Memory B cell (primary cell): Measurements from ENCODE around the gene CELF2.

Experiments used
- ATAC-seq: fragments of 150-1000 bp; cut with Tn5 transposase; 2 replicates; pipeline ENCODE4 v1.10.0; 2021; ENCODE audit warnings: low read depth, mild to moderate bottlenecking, moderate library complexity
- DNase-seq, 2 donors: peaks; one replicate each; pipeline ENCODE4 v3.0.0; 2022; ENCODE audit warnings: low spot score in 2 of 2
- H3K27ac Mint-ChIP-seq: one replicate; pipeline ENCODE4 v1.8.0; 2022; ENCODE audit warnings: mild to moderate bottlenecking, moderate library complexity, mixed read lengths
- H3K27me3 Mint-ChIP-seq: one replicate; pipeline ENCODE4 v1.8.0; 2022; ENCODE audit warnings: mixed read lengths
- H3K36me3 Mint-ChIP-seq: one replicate; pipeline ENCODE4 v1.8.0; 2022; ENCODE audit warnings: mild to moderate bottlenecking, mixed read lengths
- H3K4me1 Mint-ChIP-seq: one replicate; pipeline ENCODE4 v1.8.0; 2022; ENCODE audit warnings: mixed read lengths
- H3K4me3 Mint-ChIP-seq: one replicate; pipeline ENCODE4 v1.8.0; 2022; ENCODE audit warnings: mild to moderate bottlenecking, moderate library complexity, mixed read lengths
- H3K9me3 Mint-ChIP-seq: one replicate; pipeline ENCODE4 v1.8.0; 2022; ENCODE audit warnings: mixed read lengths

Gene CELF2

GRCh38 chr10:11142777-11143176, 125.1 kb downstream of the CELF2 start:
- Mint-ChIP-seq H3K36me3 (no peaks in the 10 kb centered on the region), H3K27me3 (no peaks in the 10 kb centered on the region), H3K27ac (peak overlapping the region; percentile 82), H3K4me3 (peak overlapping the region; percentile 7), H3K4me1 (peaks cover 49% of the 10 kb centered on the region), H3K9me3 (no peaks in the 10 kb centered on the region)
- ATAC-seq (no peak), DNase-seq (no peak)

GRCh38 chr10:11143242-11143641, 125.6 kb downstream of the CELF2 start:
- no peaks in the 10 kb centered on the region for H3K27me3 Mint-ChIP-seq
- ATAC-seq, result no peak
- peak overlapping the region; percentile 7 for H3K4me3 Mint-ChIP-seq
- no peaks in the 10 kb centered on the region for H3K36me3 Mint-ChIP-seq
- peak overlapping the region; percentile 82 for H3K27ac Mint-ChIP-seq
- H3K9me3 Mint-ChIP-seq, result no peaks in the 10 kb centered on the region
- peaks cover 53% of the 10 kb centered on the region for H3K4me1 Mint-ChIP-seq
- DNase-seq, result no peak

- no peaks in the 10 kb centered on the region for H3K36me3 Mint-ChIP-seq
- DNase-seq (no peak), ATAC-seq (peak; percentile 6)
- peaks cover 63% of the 10 kb centered on the region for H3K4me1 Mint-ChIP-seq
- peak overlapping the region; percentile 72 for H3K4me3 Mint-ChIP-seq
- H3K27ac Mint-ChIP-seq, result peak overlapping the region; percentile 90
- H3K27me3 Mint-ChIP-seq, result no peaks in the 10 kb centered on the region
- H3K9me3 Mint-ChIP-seq, result no peaks in the 10 kb centered on the region
These were observed 127.2 kb downstream of the CELF2 start for GRCh38 chr10:11144626-11145494.

DNA sequence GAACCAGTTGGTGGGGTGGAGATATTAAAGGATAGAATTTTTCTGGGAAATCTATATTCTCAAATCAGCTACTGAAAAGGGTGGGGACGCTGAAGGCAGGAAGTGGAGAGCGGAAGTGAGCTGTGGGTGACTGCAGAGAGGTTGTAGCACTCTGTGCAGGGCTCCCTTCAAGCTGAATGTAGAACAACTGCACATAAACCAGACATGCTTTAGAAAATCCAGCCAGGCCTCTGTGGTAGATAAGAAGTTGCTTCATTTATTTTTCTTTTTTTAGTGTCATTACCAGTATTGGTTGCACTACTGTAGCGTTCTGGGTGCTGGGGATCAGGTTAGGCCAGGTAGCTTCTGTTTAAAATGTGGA, 127.8 kb downstream of the CELF2 start:
- Mint-ChIP-seq H3K27me3 (no peaks in the 10 kb centered on the region), H3K4me1 (peaks cover 69% of the 10 kb centered on the region), H3K4me3 (peak overlapping the region; percentile 72), H3K9me3 (no peaks in the 10 kb centered on the region), H3K27ac (peak overlapping the region; percentile 90), H3K36me3 (no peaks in the 10 kb centered on the region)
- ATAC-seq (peak; percentile 83), DNase-seq (no peak)

DNA sequence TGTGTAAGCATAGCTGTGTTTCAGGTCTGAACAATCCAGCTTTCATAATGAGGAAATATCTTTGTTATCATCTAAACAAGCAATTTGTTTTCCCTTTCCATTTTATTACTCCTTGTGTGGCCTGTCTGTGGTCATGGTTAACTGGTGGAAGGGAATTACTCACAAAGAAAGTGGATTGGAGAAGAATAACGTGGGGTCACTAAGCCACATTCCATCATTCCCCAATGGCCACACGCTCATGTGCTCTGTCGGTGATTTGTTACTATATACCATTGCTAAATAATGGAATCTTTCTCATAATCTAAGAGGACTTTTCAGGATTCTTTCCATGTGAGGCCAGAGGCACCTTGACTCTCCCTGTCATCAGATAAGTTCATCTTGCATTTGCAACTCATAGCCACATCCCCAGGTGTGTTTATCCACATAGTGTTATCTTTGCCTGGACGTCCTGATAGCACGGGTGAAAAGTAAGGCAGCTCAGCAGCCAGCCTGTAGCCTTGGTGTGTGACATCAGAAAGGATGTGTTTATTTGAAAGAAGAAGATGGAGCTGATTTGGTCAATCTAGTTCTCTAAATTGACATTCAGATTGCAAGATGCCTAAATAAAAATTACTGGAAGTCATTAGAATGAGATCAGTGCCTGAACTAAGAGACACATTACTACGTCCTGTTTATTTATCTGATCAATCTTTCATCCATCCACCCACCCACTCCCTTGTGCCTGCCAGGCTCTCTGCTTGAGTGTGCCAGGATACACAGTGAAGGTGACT, 128.9 kb downstream of the CELF2 start:
- Mint-ChIP-seq H3K9me3 (no peaks in the 10 kb centered on the region), H3K27me3 (no peaks in the 10 kb centered on the region), H3K36me3 (no peaks in the 10 kb centered on the region), H3K4me1 (peaks cover 72% of the 10 kb centered on the region), H3K4me3 (no peak overlapping the region), H3K27ac (peak overlapping the region; percentile 90)
- DNase-seq (no peak), ATAC-seq (no peak)

DNA sequence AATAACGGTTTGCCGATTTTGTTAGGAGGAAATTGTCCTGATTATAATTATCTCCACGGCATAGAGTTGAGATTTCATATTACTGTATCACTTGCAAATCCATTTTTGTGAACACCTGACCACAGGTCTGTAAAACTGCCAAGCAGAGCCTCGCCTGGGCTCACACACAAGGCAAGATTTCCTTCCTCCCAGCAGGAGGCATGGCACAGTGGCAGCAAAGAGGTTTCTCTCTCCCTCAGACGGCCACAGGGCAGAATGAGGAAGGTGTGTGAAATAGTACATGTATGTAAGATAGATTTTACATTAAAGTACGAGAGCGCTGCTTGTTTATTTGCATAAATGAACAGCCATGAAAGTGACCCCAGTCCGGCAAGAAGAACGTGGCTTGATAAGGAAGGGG, 130.1 kb downstream of the CELF2 start:
- H3K4me1 Mint-ChIP-seq, result peaks cover 67% of the 10 kb centered on the region
- DNase-seq (no peak), ATAC-seq (peak; percentile 64)
- no peaks in the 10 kb centered on the region for H3K27me3 Mint-ChIP-seq
- H3K4me3 Mint-ChIP-seq, result peak overlapping the region; percentile 53
- H3K27ac Mint-ChIP-seq, result peak overlapping the region; percentile 78
- H3K9me3 Mint-ChIP-seq, result no peaks in the 10 kb centered on the region
- H3K36me3 Mint-ChIP-seq, result no peaks in the 10 kb centered on the region

DNA sequence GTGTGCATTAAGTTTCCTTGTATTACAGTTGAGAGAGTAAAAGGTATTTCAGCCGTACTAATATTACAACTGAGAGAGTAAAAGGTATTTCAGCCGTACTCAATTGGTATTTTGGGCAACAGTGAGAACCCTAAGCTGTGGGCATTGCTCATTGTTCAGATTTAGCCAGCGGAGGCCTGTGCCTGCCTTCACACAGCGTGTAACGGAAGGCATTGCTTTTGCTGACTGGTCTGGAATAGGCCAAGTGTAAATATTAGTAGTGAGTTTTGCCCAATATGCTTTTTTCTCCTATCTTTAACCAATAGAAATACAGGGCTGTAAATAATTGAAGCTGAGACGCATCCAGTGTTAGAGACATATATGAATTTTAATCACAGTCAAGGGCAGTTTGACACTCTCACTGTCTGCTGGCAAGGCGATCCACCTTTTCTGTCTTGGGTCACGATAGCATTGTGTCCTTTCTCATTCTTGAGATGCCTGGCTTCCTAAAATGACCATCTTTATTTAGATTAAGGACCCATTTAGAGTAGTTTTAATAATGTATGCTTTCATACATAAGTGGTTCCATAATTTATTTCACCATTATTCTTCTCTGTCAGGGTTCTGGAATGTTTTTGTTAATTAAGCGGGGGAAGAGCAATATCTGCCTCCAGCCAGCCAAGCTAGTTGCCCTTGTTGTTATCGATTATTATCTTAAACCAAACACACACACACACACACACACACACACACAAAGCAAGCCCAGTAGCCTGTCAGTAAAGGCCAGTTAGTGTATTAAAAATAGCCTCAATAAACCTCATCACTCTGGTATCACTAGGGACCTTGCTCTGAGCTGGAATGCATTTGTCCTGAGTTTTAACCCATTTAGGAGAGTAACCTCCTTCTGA, 130.7 kb downstream of the CELF2 start:
- DNase-seq, result no peak
- Mint-ChIP-seq H3K9me3 (no peaks in the 10 kb centered on the region), H3K36me3 (no peaks in the 10 kb centered on the region), H3K27ac (peak overlapping the region; percentile 78), H3K27me3 (no peaks in the 10 kb centered on the region), H3K4me3 (peak overlapping the region; percentile 53), H3K4me1 (peaks cover 63% of the 10 kb centered on the region)
- no peak for ATAC-seq

DNA sequence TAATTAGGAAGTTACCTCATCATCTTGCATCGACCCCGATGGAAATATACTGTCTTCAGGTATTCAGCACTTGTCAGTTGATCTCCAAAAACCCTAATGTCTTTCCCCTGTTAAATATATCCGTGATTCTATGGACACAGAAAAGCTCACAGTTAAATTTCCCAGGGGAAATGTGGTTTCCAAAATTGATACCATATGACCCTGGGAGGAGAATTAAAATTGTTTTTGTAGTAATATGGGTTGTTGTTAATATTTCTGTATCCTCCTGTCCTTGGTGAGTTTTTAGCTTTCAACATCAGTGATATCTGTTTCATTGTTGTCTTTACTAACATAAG, 132.1 kb downstream of the CELF2 start:
- Mint-ChIP-seq H3K4me1 (peaks cover 70% of the 10 kb centered on the region), H3K36me3 (no peaks in the 10 kb centered on the region), H3K27ac (peak overlapping the region; percentile 78), H3K4me3 (peak overlapping the region; percentile 75), H3K27me3 (no peaks in the 10 kb centered on the region), H3K9me3 (no peaks in the 10 kb centered on the region)
- no peak for DNase-seq
- ATAC-seq, result no peak

DNA sequence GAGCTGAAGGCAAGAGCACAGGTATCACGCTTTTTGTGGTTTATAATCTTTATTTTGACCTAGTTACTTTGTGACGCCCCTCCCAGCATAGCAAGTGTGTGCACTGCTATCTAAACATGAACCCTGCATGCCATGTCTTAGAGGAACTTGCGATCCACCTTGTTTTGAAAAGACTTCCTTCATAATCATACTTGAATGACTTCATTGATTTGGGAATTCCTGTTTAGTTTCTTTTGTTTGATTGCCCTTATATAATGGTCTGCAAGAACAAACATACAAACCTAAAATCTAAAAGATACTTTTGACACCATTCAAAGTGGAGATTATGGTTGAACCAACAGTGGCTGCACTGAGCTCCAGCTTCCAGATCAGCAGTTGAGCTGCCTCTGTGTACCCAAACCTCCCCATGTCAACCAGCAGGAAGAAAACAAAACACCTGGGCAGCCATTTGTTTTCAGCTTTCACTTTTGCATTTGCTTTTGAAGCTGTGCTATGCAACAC, 132.6 kb downstream of the CELF2 start:
- Mint-ChIP-seq H3K27ac (peak overlapping the region; percentile 78), H3K4me3 (peak overlapping the region; percentile 46), H3K27me3 (no peaks in the 10 kb centered on the region), H3K4me1 (peaks cover 68% of the 10 kb centered on the region), H3K36me3 (no peaks in the 10 kb centered on the region), H3K9me3 (no peaks in the 10 kb centered on the region)
- ATAC-seq (peak; percentile 30), DNase-seq (no peak)

- Mint-ChIP-seq H3K36me3 (no peaks in the 10 kb centered on the region), H3K4me1 (peaks cover 64% of the 10 kb centered on the region), H3K9me3 (no peaks in the 10 kb centered on the region), H3K27me3 (no peaks in the 10 kb centered on the region), H3K27ac (peak overlapping the region; percentile 78), H3K4me3 (peak overlapping the region; percentile 21)
- ATAC-seq (no peak), DNase-seq (no peak)
These were observed 133.3 kb downstream of the CELF2 start for GRCh38 chr10:11150879-11151415.

DNA sequence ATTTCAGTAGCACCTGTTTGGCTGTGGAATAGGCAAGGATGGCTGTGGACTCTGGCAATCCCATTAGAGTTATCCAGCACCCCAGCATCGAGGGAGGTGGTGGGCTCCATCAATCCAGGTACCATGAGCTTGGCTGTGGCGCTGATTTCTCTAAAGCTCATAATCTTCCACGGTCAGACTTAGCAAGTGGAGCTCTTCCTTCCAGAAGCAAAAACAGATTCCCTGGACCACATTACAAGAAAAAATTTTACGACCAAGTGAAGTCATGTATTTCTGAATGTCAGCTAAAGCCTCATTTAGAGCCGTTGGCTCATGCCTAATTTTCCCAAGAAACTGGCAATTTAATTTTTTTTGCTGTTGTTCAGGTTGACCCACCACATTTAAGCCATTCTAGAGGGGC, 135.1 kb downstream of the CELF2 start:
- no peak for ATAC-seq
- Mint-ChIP-seq H3K4me1 (peaks cover 62% of the 10 kb centered on the region), H3K4me3 (no peak overlapping the region), H3K27me3 (no peaks in the 10 kb centered on the region), H3K9me3 (no peaks in the 10 kb centered on the region), H3K27ac (no peak overlapping the region), H3K36me3 (no peaks in the 10 kb centered on the region)
- no peak for DNase-seq

DNA sequence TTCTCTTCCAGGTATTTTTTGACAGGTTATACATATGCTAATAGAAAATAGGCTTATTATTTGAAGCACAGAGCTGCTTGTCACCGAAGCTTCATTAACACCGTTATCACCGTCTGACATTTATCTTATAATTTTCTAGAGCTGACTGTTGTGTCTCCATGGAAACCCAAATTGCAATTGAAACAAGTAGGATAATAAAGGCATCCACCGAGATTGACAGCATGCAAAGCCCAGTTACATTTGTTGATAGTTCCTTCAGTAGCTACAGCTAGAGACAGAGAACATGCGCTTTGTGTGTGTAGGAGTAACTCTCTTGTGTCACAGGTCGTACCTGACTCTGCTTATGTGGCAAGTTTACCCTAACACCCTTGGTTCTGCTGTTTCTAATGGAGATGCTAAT, 135.6 kb downstream of the CELF2 start:
- DNase-seq (no peak), ATAC-seq (no peak)
- no peaks in the 10 kb centered on the region for H3K36me3 Mint-ChIP-seq
- H3K4me3 Mint-ChIP-seq, result no peak overlapping the region
- H3K27ac Mint-ChIP-seq, result no peak overlapping the region
- H3K4me1 Mint-ChIP-seq, result peaks cover 63% of the 10 kb centered on the region
- no peaks in the 10 kb centered on the region for H3K9me3 Mint-ChIP-seq
- H3K27me3 Mint-ChIP-seq, result no peaks in the 10 kb centered on the region

GRCh38 chr10:11153766-11154165, 136.1 kb downstream of the CELF2 start:
- no peak for DNase-seq
- H3K9me3 Mint-ChIP-seq, result no peaks in the 10 kb centered on the region
- peak overlapping the region; percentile 15 for H3K27ac Mint-ChIP-seq
- no peaks in the 10 kb centered on the region for H3K27me3 Mint-ChIP-seq
- ATAC-seq, result no peak
- peaks cover 62% of the 10 kb centered on the region for H3K4me1 Mint-ChIP-seq
- H3K4me3 Mint-ChIP-seq, result no peak overlapping the region
- H3K36me3 Mint-ChIP-seq, result no peaks in the 10 kb centered on the region
